ENCODE data around the gene CCDC12.

CCDC12 gene

DNA sequence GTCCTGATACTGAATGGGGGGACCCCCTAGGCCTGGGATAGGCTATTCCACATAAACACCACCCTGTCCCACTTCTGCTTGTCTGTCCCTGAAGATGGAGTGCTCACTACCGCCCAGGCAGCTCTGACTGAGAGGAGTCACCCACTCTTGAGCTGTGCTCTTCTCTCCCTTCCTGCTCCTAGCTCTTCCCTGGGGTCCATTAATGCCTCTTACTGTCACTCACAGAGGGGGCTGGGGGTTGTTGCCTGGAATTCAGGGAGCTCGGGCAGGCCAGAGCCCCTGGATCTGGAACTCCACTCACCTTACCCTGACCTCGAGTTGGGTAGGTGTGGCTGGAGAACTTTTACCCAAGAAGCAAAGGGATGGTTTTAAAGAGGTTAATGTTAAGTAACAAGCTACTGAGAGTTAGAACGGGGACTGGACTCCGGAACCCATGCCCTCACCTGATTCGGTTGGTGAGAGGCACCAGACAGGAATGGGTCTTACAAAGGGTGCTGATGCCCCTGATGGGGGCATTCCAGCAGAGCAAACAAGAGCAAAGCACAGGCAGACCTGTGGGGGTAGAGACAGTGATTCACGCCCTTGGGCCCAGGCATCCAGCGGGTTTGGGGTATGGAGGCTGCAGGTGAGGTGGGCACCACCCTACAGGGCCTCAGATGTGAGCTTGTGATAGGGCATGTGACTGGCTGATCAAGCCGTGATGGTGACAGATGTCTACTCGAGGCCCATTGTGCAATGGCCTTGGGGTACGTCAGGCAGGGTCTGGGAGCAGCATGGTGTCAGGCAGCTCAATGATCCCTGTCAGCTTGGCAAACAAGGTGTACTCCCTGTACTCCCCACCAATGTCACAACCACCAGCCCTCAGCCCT is 8.3 kb upstream of the CCDC12 start:
- peaks cover 12% of the 10 kb centered on the region for H3F3A ChIP-seq (ENCODE audit: insufficient read depth, low read length)
- no peak overlapping the region for H3K4me3 ChIP-seq (ENCODE audit: low read length)
- H3K4me2 ChIP-seq (ENCODE audit: low read depth, low read length), result no peak overlapping the region
- H3K9me3 ChIP-seq (replicated peaks; ENCODE audit: insufficient read depth, low read length), result no peaks in the 10 kb centered on the region
- no peaks in the 10 kb centered on the region for H4K20me1 ChIP-seq (ENCODE audit: insufficient read depth, low read length)
- DNase-seq, result no peak
- H3K36me3 ChIP-seq (replicated peaks; ENCODE audit: insufficient read depth, low read length), result no peaks in the 10 kb centered on the region
- peaks cover 42% of the 10 kb centered on the region for H3K4me1 ChIP-seq (ENCODE audit: low read length)
- no peak overlapping the region for H2AFZ ChIP-seq (ENCODE audit: low read length)
- H3K27ac ChIP-seq (ENCODE audit: low read length), result no peak overlapping the region
- TF ChIP-seq, protein P1, sequence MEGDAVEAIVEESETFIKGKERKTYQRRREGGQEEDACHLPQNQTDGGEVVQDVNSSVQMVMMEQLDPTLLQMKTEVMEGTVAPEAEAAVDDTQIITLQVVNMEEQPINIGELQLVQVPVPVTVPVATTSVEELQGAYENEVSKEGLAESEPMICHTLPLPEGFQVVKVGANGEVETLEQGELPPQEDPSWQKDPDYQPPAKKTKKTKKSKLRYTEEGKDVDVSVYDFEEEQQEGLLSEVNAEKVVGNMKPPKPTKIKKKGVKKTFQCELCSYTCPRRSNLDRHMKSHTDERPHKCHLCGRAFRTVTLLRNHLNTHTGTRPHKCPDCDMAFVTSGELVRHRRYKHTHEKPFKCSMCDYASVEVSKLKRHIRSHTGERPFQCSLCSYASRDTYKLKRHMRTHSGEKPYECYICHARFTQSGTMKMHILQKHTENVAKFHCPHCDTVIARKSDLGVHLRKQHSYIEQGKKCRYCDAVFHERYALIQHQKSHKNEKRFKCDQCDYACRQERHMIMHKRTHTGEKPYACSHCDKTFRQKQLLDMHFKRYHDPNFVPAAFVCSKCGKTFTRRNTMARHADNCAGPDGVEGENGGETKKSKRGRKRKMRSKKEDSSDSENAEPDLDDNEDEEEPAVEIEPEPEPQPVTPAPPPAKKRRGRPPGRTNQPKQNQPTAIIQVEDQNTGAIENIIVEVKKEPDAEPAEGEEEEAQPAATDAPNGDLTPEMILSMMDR (IDR thresholded peaks at IDR 0.05; ENCODE audit: low read length), result no peak
- TF ChIP-seq EZH2 (optimal IDR thresholded peaks at IDR 0.05; ENCODE audit: low read depth, low read length), result no peak
- TF ChIP-seq EZH2phosphoT487 (IDR thresholded peaks at IDR 0.05; ENCODE audit: low read length), result no peak
- H3K9ac ChIP-seq (ENCODE audit: low read length), result no peak overlapping the region
- H3K27me3 ChIP-seq (replicated peaks; ENCODE audit: insufficient read depth, low read length), result no peaks in the 10 kb centered on the region
- no peaks in the 10 kb centered on the region for H3K9me2 ChIP-seq (replicated peaks; ENCODE audit: insufficient read depth, low read length)
- peaks cover 91% of the 10 kb centered on the region for H3K79me2 ChIP-seq (ENCODE audit: low read length)

DNA sequence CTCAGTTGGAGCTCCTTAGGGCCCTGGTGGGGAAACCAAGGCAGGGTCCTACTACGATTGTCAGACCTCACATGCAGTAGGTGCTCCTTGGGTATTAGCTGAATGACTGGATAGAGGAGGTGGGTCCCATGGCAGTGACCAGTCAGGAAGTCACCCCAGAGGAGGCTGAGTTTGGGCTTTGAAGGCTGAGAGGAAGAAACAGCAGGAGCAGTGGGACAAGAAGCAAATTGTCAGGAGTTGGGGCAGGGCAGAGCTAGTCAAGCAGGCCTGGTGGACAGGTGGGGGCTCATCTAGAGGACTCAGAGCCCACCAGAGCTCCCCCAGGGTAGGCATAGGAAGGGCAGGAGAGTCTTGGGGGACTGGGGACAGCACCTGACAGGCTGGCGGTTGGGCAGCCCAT is 6.0 kb upstream of the CCDC12 start:
- peaks cover 70% of the 10 kb centered on the region for H3K79me2 ChIP-seq (ENCODE audit: low read length)
- H3F3A ChIP-seq (ENCODE audit: insufficient read depth, low read length), result peaks cover 12% of the 10 kb centered on the region
- H3K27ac ChIP-seq (ENCODE audit: low read length), result no peak overlapping the region
- no peaks in the 10 kb centered on the region for H3K9me2 ChIP-seq (replicated peaks; ENCODE audit: insufficient read depth, low read length)
- no peak overlapping the region for H3K4me3 ChIP-seq (ENCODE audit: low read length)
- no peaks in the 10 kb centered on the region for H3K36me3 ChIP-seq (replicated peaks; ENCODE audit: insufficient read depth, low read length)
- H3K4me2 ChIP-seq (ENCODE audit: low read depth, low read length), result no peak overlapping the region
- H3K27me3 ChIP-seq (replicated peaks; ENCODE audit: insufficient read depth, low read length), result no peaks in the 10 kb centered on the region
- DNase-seq, result no peak
- no peak overlapping the region for H2AFZ ChIP-seq (ENCODE audit: low read length)
- H4K20me1 ChIP-seq (ENCODE audit: insufficient read depth, low read length), result no peaks in the 10 kb centered on the region
- H3K9ac ChIP-seq (ENCODE audit: low read length), result no peak overlapping the region
- H3K9me3 ChIP-seq (replicated peaks; ENCODE audit: insufficient read depth, low read length), result no peaks in the 10 kb centered on the region
- peaks cover 28% of the 10 kb centered on the region for H3K4me1 ChIP-seq (ENCODE audit: low read length)
- TF ChIP-seq, protein P1 (IDR thresholded peaks at IDR 0.05; ENCODE audit: low read length), result no peak
- TF ChIP-seq EZH2 (optimal IDR thresholded peaks at IDR 0.05; ENCODE audit: low read depth, low read length) (no peak), EZH2phosphoT487 (IDR thresholded peaks at IDR 0.05; ENCODE audit: low read length) (no peak)

DNA sequence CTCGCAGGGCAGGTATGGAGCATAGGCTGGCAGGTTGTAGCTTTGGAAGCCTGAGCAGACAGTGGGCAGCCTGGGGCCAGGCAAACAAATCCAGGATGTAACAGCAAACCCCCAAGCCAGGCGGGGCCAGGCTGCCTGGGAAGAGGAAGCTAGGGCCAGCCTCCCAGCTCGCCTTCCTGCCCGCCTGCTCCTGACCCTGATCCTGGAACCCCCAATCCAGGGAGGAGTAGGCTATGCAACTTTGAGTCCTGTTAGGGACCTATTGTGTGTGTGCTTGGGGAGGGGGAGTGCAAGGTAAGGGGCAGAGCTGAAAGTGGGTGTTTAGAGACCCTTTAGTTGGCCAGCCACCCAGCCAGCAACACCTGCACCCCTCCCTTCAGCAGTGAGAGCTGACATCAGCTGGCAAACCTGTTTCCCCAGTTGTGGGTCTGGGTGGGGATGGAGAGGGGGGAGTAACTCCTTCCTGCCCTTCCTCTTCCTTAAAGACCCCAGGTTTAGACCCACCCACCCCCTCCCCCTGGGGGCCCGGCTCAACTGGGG is 5.5 kb upstream of the CCDC12 start:
- Histone ChIP-seq H3K9me2 (replicated peaks; ENCODE audit: insufficient read depth, low read length) (no peaks in the 10 kb centered on the region), H3F3A (ENCODE audit: insufficient read depth, low read length) (peaks cover 7% of the 10 kb centered on the region), H3K79me2 (ENCODE audit: low read length) (peaks cover 65% of the 10 kb centered on the region), H3K9me3 (replicated peaks; ENCODE audit: insufficient read depth, low read length) (no peaks in the 10 kb centered on the region), H3K4me1 (ENCODE audit: low read length) (peaks cover 23% of the 10 kb centered on the region), H3K4me2 (ENCODE audit: low read depth, low read length) (no peak overlapping the region), H3K9ac (ENCODE audit: low read length) (no peak overlapping the region), H3K27ac (ENCODE audit: low read length) (no peak overlapping the region), H4K20me1 (ENCODE audit: insufficient read depth, low read length) (no peaks in the 10 kb centered on the region), H3K36me3 (replicated peaks; ENCODE audit: insufficient read depth, low read length) (no peaks in the 10 kb centered on the region), H2AFZ (ENCODE audit: low read length) (no peak overlapping the region), H3K27me3 (replicated peaks; ENCODE audit: insufficient read depth, low read length) (no peaks in the 10 kb centered on the region), H3K4me3 (ENCODE audit: low read length) (no peak overlapping the region)
- DNase-seq, result no peak
- TF ChIP-seq EZH2 (optimal IDR thresholded peaks at IDR 0.05; ENCODE audit: low read depth, low read length), result no peak
- TF ChIP-seq EZH2phosphoT487 (IDR thresholded peaks at IDR 0.05; ENCODE audit: low read length), result no peak
- TF ChIP-seq, protein P1 (IDR thresholded peaks at IDR 0.05; ENCODE audit: low read length), result no peak
